GM19238 (cell line): ENCODE data around the gene BSX.

Experiments used
- DNase-seq: peaks from one replicate; pipeline ENCODE4 v3.0.0; 2011; ENCODE audit warnings: low spot score; ENCODE audit not compliant: insufficient read length

The BSX gene

DNA sequence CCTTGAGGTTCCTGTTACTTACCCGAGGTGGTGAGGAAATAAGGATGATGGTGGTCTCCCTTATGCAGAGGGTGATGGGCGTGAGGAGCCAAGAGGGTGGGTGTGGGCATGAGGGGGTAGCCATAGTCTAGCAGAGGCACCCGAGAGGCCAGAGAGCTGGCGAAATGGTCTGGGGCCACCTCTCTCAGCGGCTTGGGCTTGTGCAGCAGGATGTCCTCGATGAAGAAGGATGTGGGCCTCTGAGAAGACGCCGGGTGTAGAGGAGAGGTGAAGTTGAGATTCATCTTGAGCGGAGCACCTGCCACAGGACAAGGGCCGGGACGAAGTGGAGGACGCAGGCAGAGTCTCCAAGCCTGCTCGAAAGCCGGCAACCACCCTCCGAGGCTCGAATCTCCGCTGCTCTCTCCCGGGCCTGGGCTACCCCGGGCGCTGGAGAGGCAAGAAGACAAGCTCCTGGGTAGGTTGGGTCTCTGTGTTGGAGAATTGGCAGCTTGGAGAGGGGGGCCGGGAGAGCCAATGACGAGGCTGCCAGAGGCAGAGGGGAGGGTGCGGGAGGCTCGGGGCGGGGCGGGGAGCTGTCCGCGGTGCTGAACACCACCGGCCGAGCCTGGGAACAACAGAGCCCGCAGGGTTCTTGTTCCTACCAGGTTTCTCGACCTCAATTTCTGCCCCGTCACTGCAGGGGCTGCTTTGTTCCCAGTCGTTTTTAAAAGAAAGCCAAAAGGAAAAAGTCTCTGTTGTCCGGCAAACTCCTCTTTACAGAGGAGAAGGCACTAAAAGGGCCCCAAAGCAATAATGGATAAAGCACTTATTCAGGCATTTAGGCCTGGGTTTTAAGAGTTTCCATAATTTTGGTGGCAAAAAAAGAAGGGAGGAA lies at the start of gene BSX:
TSS of gene BSX (minus strand) at position 447 of the 877 bp plus-strand sequence. CDS start at position 284, 163 bp downstream.
- no peak for DNase-seq

GRCh38 chr11:123030517-123030916 lies 48.9 kb upstream of the BSX start:
- no peak for DNase-seq

GRCh38 chr11:123020968-123021367 lies 39.3 kb upstream of the BSX start:
- DNase-seq, result peak; percentile 36

DNA sequence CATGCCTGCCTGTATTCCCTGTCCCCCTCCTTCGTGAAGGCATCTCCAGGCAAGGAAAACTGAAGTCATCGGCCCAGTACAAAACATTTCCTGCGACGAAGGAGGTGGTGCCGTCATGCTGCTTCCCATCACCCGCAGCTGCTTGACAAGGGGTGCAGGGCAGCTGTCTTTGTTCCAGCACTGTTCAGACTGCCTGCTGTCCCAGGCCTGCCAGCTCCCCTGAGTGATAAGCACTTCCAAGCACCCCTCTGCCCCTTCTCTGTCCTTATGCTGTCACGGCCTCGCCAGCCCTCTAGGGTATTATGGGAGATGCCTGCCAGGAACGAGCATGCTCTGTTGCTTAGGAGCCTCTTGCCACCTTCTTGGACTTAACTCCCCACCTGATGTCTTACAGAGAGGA lies 37.1 kb upstream of the BSX start:
- no peak for DNase-seq

GRCh38 chr11:123011510-123011909 lies 29.9 kb upstream of the BSX start:
- no peak for DNase-seq

DNA sequence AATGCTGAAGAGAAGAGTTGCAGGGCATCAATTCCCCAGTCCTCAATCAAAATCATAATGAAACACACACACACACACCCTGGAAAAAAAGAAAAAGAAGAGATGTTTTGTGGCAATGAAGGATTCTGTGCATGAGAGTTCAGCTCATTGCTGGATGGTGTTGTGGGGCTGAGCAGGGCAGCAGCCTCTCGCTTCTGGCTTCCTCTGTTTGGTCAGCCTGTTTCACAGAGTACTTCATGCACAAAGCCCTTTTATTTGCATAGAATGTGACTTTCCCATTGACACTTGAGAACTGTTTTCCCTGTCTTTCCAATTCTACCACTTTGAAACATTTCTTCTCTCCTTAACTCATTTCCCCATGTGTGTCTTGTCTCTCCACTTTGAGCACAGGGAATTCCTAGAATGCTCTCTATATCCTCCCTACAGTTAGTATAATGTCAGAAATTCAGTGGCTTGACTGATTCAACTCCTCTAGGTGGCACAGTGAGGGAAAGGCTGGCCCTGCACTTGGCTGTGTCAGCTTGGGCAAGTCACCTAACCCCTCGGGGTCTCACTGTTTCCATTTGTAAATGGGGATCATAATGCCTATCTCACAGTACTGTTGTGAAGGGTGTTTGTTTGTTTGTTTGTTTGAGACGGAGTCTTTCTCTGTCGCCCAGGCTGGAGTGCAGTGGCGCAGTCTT lies 25.4 kb upstream of the BSX start:
- DNase-seq, result no peak

GRCh38 chr11:123000721-123001120 lies 19.1 kb upstream of the BSX start:
- no peak for DNase-seq

- DNase-seq, result no peak
Measured at GRCh38 chr11:122998727-122999366, 17.2 kb upstream of the BSX start.

DNA sequence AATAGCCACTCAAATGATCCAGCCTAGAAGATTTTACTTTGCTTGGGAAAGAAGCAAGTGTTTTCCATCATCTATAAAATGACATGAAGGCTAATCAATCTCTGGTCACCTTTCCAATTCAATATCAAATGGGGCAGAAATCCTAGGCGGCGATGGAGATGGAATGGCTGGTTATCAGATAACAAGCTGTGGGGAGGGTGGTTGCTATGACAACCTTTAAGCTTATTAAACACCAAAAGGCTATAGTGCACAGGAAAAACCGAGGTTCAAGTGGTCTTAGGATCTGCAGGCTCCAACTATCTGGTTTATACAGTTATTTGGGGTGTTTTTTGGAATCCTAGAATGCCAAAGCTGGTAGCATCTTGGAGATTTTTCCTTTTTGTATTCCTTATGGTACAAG lies 13.9 kb upstream of the BSX start:
- no peak for DNase-seq

DNA sequence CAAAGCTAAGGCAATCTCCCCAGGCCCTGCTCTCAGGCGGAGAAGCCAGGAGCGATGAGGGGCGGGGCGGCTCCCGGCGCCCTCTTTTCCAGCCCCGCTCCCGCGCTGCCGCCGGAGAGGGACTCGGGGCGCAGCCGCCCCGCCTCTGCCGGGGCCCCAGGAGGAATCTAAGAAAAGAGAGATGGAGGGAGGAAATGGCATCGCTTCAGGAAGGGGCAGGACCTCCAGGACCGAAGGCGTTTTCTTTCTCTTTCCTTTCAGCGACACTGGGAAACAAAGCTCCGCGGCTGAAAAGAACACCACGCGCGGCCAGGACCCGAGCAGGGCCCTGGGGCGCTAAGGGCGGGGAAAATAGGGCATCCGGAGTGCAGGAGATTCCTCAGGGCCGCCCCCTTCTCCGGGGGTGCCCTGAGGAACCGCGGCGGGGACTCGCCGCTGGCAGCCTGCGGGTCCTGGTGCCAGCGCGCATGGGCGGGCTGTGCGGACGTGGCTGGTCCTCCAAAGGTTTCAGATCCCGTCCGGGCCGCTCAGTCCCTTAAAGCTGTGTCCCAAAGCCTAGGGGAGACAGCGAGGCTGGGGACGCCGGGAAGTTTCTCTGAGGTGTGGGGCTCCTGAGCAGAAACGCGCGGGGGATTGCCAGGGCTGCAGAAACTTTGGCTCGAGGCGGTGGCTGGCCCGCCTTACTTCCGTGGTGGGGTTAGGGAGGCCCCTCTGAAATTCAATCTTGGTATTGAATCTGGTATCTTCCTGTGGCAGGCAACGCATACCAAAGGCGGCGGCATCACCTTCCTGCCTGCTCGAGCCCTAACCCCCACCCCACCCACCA lies 2.8 kb upstream of the BSX start:
- no peak for DNase-seq

- DNase-seq, result no peak
Measured at GRCh38 chr11:122983438-122984185, 2.0 kb upstream of the BSX start.

DNA sequence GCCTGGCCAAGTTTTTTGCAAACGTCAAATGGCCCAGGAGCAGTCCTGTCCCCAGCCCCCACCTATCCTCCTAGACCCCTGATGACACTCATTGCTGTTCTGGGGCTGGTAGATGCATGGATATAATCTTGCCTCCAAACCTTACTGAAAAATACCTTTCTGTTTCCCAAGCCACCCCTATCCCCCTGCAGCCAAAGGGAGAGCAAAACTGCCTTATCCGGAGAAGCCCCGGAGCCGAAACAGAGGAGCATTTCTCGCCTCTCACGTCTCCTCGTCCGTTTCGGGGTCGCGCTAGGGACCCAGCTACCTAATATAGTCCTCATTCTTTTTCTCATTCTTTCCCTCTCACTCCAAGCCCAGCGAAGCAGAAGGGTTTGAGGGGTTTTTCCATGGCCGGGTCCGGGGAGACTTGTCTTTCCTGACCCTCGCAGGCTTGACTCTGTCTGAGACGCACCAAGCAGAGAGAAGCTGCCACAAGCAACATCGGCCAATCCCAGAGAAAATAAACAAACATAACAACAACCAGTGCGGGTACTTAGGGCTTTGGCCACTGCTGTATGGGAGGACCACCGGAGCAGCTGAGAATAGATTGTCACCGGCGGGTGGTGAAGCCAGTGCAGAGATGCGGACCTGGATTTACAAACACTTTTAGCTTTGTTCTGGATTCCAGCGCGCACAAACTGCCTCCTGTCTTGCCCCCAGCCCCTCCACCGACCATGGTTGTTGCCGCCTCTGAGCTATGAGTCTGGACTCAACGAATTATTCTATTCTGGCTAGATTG lies 1.6 kb downstream of the BSX start:
- no peak for DNase-seq

- no peak for DNase-seq
Measured at GRCh38 chr11:122979103-122979814, 2.4 kb downstream of the BSX start.

DNA sequence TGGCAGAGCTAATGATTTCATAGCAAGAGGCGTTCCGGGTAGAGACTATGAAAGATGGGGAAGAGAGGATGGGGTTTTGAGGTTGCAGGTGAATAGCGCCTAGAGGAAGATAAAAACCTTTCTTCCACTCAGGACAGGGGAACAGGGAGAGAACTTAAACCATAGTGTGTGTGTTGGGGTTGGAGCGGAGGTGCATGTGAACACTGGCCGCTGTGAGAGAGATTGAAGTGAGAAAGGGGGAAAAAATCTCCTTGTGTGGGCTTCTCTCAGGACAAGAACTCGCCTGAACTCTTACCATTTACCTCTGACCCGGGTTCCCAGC lies 3.4 kb downstream of the BSX start:
- DNase-seq, result no peak

GRCh38 chr11:122977470-122978298 lies 4.0 kb downstream of the BSX start:
- no peak for DNase-seq

GRCh38 chr11:122976734-122977469 lies 4.7 kb downstream of the BSX start:
- DNase-seq, result no peak

GRCh38 chr11:122976061-122976733 lies 5.4 kb downstream of the BSX start:
- no peak for DNase-seq
